Uterus (tissue), 4 donors: ENCODE measurements around the gene GALNT18. TPM values are rescaled to one million over a fixed set of nuclear protein-coding genes. Genes with fewer than 3 reads are reported as not detected.

Experiments used
- DNase-seq, 2 donors: peaks; one replicate each; pipeline ENCODE4 v3.0.0-alpha.2; 2019 to 2020
- H3K27ac ChIP-seq, 2 donors: fragments of 200-600 bp; sonication (generic); 1 replicate in 1 of 2; 2 replicates in 1 of 2; pipeline ENCODE4 v1.5.1; 2016 to 2018
- H3K27me3 ChIP-seq, 2 donors: fragments of 200-600 bp; sonication (generic); one replicate each; pipeline ENCODE4 v1.5.1; 2018 to 2019; ENCODE audit warnings: control low read depth in 1 of 2
- H3K36me3 ChIP-seq, 2 donors: fragments of 200-600 bp; sonication (generic); one replicate each; pipeline ENCODE4 v1.5.1; 2019; ENCODE audit warnings: control low read depth in 1 of 2
- H3K4me1 ChIP-seq, 2 donors: fragments of 200-600 bp; sonication (generic); one replicate each; pipeline ENCODE4 v1.5.1; 2018 to 2019; ENCODE audit warnings: control low read depth in 1 of 2
- H3K4me3 ChIP-seq, 2 donors: fragments of 200-600 bp; sonication (generic); 1 replicate in 1 of 2; 2 replicates in 1 of 2; pipeline ENCODE4 v1.5.1; 2018 to 2019; ENCODE audit warnings: mild to moderate bottlenecking in 1 of 2
- H3K9me3 ChIP-seq, 2 donors: fragments of 200-600 bp; sonication (generic); one replicate each; pipeline ENCODE4 v1.5.1; 2019; ENCODE audit warnings: control low read depth in 1 of 2
- CTCF ChIP-seq, 4 experiments: fragments of 200-600 bp in 2 of 4; fragments of 450-650 bp in 2 of 4; sonication (generic) in 2 of 4; IDR thresholded peaks; one replicate each; pipeline ENCODE4 v1.5.1; 2016 to 2019; ENCODE audit warnings: antibody characterized with exemption in 4 of 4, mild to moderate bottlenecking in 2 of 4, moderate library complexity in 1 of 4
- POLR2A ChIP-seq, 2 donors: fragments of 450-650 bp; IDR thresholded peaks; one replicate each; pipeline ENCODE4 v1.6.1; 2016; ENCODE audit warnings: antibody characterized with exemption in 2 of 2, mild to moderate bottlenecking in 1 of 2, moderate library complexity in 1 of 2
- intact Hi-C: fragments of 100-400 bp; cut with DNase I; formaldehyde crosslinking; loops from one replicate; pipeline ENCODE4 v1.15.1; 2023; ENCODE audit warnings: low total_unique reads
- total RNA-seq, 4 donors: library from RNA; depleted of rRNA in 3 of 4; stranded (reverse); fragments of >200 nt in 3 of 4; gene quantifications; one replicate each; pipeline versions ENCODE4 v1.1.0 to v1.2.4, GENCODE V29; 2014 to 2023
- donor health status: DM: yes; HTN: yes; CAD: no.

GALNT18 gene
- total RNA-seq, 4 donors from 2014 or later = 21.4 to 35.1 (median 27.3) TPM

DNA sequence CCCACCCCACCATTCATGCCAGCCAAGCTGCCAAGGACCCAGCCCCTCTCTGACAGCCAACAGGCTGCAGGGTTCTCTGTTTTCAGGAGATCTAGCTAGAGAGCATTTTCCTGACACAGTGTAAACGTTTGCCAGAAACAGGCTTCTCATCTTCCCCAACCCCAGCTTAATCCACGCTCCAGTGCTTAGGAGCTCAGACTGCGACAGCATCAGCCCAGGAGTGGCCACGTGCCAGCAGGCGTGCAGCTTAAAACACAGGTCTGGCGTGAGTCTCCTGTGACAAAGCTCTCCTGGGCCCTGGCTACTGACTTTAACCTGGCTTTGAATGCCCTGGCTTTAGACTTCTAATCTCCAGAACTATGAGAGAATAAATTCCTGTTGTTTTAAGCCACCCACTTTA lies 66.6 kb downstream of the GALNT18 start:
- Histone ChIP-seq H3K27ac (no peak overlapping the region), H3K27me3 (no peaks in the 10 kb centered on the region), H3K36me3 (no peaks in the 10 kb centered on the region), H3K4me1 (no peaks in the 10 kb centered on the region), H3K9me3 (no peaks in the 10 kb centered on the region), H3K4me3 (no peak overlapping the region)
- no peak for DNase-seq
- intact Hi-C loops = no loop called here
- TF ChIP-seq POLR2A (IDR thresholded peaks at IDR 0.05) (no peak), CTCF (IDR thresholded peaks at IDR 0.05) (no peak)

DNA sequence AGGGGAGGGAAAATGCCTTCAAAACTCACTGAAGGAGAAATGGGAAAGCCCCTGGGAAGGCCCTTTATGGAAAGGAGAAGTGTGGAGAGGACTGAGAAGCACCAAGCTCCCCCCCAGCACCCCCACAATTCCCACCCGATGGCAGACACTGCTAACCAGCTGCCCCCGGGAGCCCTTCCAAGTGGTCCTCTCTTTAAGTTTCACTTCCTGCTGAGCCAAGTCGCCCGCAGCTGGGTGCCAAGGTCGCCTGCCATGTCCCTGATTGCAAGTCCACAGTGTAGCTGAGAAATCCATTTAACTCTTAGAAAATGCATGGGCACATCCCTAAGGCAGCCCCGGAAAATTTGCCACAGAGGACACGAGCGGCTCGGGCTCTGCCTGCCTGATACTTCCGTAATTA lies 68.2 kb downstream of the GALNT18 start:
- H3K27me3 ChIP-seq = no peaks in the 10 kb centered on the region
- no peaks in the 10 kb centered on the region for H3K36me3 ChIP-seq
- no peak for DNase-seq
- intact Hi-C loops = no loop called here
- H3K4me1 ChIP-seq = no peaks in the 10 kb centered on the region
- no peak overlapping the region for H3K4me3 ChIP-seq
- H3K27ac ChIP-seq = no peak overlapping the region
- no peak for TF ChIP-seq CTCF (IDR thresholded peaks at IDR 0.05)
- H3K9me3 ChIP-seq = no peaks in the 10 kb centered on the region

DNA sequence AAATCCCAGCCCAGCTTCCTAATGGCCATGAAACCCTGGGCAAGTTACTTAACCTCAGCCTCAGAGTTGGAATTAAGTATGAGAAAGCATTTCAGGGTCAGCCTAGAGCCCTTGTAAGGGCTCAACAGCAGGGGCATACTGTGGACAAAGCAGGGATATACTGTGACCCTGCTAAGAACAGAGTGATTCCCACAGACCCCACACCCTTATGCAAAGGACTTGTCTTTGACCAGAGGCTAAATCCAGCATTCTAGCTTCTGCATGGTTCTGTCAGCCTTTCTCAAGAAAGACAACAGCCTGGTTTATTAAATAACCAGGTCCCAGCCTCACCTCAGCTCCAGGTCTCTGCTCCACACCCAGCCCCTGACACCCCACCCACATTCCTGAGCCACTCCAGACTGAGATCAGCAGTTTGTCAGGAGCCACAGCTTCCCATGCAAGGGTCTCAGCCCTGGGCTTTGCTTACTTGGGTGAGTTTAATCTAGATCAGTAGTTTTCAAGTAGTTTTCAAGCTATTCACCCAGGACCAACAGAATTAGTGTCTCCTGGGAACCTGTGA lies 69.2 kb downstream of the GALNT18 start:
- Histone ChIP-seq H3K27ac (no peak overlapping the region), H3K4me1 (no peaks in the 10 kb centered on the region), H3K9me3 (no peaks in the 10 kb centered on the region), H3K36me3 (no peaks in the 10 kb centered on the region), H3K27me3 (no peaks in the 10 kb centered on the region), H3K4me3 (no peak overlapping the region)
- no peak for DNase-seq
- intact Hi-C loops = no loop called here
- no peak for TF ChIP-seq CTCF (IDR thresholded peaks at IDR 0.05)
- TF ChIP-seq POLR2A (IDR thresholded peaks at IDR 0.05) = no peak

DNA sequence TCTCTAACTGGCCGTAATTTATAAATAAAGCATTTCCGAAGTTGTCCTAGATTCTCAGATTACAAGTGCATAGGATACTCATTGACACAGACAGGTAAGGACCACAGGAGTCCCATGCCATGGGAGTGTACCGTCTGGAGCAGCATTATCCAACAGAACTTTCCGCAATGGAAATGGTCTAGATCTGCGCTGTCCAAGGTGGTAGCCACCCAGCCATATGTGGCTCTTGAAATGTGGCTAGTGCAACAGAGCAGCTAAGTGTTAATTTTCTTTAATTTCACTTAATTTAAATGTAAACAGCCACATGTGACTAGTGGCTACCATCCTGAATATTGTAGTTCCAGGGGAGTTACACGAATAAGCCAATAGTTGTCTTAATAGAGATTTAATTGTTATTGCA lies 71.3 kb downstream of the GALNT18 start:
- Histone ChIP-seq H3K27me3 (no peaks in the 10 kb centered on the region), H3K36me3 (no peaks in the 10 kb centered on the region), H3K4me1 (no peaks in the 10 kb centered on the region), H3K4me3 (no peak overlapping the region), H3K27ac (no peak overlapping the region), H3K9me3 (no peaks in the 10 kb centered on the region)
- DNase-seq = no peak
- TF ChIP-seq POLR2A (IDR thresholded peaks at IDR 0.05) = no peak
- no peak for TF ChIP-seq CTCF (IDR thresholded peaks at IDR 0.05)
- intact Hi-C loops = no loop called here

DNA sequence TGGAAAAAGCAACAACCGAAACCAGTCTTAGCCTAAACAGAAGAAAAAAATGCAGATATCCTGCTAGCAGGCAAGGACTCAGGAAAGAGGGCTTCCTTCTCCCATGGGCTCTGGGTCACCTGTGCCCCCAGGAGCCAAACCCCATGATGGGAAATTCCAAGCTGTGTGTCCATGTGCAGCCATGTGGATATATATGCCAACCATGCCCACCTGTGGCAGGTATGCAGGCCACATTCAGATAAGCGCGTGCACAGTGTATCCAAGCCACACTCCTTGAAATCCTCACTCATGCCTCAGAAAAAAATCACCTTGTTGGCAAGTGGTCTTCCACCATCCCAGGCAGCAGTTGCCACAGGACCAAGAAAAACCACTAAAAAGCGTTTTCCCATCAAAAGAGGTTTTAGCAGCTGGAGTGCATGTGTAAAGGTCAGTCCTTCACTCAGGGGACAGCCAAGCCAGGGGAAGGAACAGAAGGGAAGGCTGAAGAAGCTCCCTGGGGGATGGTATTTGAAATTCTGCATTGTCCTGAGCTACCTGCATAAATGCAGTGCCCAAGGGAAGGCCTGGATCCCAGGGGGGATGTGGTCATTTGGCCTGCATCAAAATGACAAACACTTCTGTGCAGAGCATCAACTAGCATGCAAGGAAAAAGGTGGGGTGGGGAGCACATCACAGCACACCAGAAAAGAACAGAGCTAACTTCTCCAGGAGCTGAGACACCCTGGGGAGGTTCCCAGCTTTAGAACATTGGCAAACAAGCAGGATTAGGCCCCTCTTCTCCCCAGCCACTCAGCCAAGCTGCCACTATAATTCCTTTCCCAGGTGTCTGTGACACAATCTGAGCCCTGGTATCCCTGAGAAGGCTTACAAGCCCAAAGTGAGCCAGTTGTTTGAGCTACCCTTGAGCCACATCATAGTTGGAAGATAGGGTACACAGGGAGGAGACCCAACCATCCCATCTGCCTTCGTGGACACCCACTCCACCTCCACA lies 76.2 kb downstream of the GALNT18 start:
- intact Hi-C loops = no loop called here
- TF ChIP-seq POLR2A (IDR thresholded peaks at IDR 0.05) (no peak), CTCF (IDR thresholded peaks at IDR 0.05) (no peak)
- DNase-seq = no peak
- no peak overlapping the region for H3K27ac ChIP-seq
- no peaks in the 10 kb centered on the region for H3K4me1 ChIP-seq
- H3K9me3 ChIP-seq = no peaks in the 10 kb centered on the region
- no peaks in the 10 kb centered on the region for H3K27me3 ChIP-seq
- H3K36me3 ChIP-seq = no peaks in the 10 kb centered on the region
- H3K4me3 ChIP-seq = no peak overlapping the region
